ENCODE results near the gene HMX2. TPM values are rescaled to one million over a fixed set of nuclear protein-coding genes. Genes with fewer than 3 reads are reported as not detected.

HMX2 gene
- total and polyA plus RNA-seq, 2 of the 13 experiments (the other 11 are each of a cell fraction or from before 2014, with no cell fraction given): not detected

DNA sequence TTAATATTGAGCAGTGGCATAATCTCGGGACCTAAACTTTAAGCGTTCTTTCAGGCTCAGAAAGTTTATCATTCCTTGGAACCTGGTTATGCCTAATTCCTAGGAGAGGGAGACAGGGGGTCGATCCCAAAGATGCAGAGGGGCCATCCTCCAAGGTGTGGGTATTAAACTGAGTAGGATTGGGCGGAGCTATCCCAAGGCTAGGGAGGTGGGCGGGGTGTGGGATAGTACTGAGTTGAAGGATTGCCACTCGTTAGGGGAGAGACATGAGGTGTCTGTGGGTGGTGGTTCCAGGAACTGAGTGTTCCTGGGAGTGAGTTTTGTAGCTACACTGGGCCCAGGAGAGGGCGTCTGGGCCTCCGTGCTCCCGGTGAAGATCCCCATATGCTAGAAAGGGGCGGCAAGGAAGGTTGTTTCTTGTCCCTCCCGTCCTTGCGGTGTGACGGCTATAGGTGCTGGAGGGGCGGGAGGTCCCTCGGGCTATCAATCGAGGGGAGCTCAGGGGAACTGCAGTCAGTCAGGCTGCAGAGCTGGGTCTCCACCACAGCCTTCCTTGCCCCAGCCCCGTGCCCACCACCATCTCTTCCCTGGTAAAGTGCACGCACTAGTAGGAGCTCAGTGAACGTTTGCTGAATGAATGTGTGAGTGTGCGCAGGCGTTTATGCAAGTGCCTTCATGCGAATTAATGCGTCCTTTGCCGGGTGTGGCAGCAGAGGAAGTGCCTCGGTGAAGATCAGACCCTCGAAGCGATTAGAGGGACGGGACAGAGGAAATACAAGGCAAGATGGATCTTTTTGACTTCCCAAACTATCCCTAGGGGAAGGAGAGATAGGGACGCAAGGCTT, 3.0 kb upstream of the HMX2 start (continued):
- TF ChIP-seq, protein P1, sequence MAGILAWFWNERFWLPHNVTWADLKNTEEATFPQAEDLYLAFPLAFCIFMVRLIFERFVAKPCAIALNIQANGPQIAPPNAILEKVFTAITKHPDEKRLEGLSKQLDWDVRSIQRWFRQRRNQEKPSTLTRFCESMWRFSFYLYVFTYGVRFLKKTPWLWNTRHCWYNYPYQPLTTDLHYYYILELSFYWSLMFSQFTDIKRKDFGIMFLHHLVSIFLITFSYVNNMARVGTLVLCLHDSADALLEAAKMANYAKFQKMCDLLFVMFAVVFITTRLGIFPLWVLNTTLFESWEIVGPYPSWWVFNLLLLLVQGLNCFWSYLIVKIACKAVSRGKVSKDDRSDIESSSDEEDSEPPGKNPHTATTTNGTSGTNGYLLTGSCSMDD (CRISPR knock-in tag; IDR thresholded peaks at IDR 0.05): no peak
- TF ChIP-seq, protein P2, sequence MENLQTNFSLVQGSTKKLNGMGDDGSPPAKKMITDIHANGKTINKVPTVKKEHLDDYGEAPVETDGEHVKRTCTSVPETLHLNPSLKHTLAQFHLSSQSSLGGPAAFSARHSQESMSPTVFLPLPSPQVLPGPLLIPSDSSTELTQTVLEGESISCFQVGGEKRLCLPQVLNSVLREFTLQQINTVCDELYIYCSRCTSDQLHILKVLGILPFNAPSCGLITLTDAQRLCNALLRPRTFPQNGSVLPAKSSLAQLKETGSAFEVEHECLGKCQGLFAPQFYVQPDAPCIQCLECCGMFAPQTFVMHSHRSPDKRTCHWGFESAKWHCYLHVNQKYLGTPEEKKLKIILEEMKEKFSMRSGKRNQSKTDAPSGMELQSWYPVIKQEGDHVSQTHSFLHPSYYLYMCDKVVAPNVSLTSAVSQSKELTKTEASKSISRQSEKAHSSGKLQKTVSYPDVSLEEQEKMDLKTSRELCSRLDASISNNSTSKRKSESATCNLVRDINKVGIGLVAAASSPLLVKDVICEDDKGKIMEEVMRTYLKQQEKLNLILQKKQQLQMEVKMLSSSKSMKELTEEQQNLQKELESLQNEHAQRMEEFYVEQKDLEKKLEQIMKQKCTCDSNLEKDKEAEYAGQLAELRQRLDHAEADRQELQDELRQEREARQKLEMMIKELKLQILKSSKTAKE (CRISPR knock-in tag; IDR thresholded peaks at IDR 0.05; ENCODE audit: borderline replicate concordance): no peak
- no peak for TF ChIP-seq SETDB1 (CRISPR knock-in tag; IDR thresholded peaks at IDR 0.05; ENCODE audit: borderline replicate concordance)
- peak; percentile 71 for TF ChIP-seq ZNF7 (CRISPR knock-in tag; IDR thresholded peaks at IDR 0.05)
- TF ChIP-seq ZSCAN9 (CRISPR knock-in tag; IDR thresholded peaks at IDR 0.05; ENCODE audit: borderline replicate concordance): no peak
- no peak for TF ChIP-seq ZNF775 (CRISPR knock-in tag; IDR thresholded peaks at IDR 0.05; ENCODE audit: borderline replicate concordance)
- no peak for TF ChIP-seq SMAD3 (CRISPR knock-in tag; IDR thresholded peaks at IDR 0.05)
- TF ChIP-seq PAWR (CRISPR knock-in tag; IDR thresholded peaks at IDR 0.05; ENCODE audit: borderline replicate concordance): no peak
- TF ChIP-seq, protein P3, sequence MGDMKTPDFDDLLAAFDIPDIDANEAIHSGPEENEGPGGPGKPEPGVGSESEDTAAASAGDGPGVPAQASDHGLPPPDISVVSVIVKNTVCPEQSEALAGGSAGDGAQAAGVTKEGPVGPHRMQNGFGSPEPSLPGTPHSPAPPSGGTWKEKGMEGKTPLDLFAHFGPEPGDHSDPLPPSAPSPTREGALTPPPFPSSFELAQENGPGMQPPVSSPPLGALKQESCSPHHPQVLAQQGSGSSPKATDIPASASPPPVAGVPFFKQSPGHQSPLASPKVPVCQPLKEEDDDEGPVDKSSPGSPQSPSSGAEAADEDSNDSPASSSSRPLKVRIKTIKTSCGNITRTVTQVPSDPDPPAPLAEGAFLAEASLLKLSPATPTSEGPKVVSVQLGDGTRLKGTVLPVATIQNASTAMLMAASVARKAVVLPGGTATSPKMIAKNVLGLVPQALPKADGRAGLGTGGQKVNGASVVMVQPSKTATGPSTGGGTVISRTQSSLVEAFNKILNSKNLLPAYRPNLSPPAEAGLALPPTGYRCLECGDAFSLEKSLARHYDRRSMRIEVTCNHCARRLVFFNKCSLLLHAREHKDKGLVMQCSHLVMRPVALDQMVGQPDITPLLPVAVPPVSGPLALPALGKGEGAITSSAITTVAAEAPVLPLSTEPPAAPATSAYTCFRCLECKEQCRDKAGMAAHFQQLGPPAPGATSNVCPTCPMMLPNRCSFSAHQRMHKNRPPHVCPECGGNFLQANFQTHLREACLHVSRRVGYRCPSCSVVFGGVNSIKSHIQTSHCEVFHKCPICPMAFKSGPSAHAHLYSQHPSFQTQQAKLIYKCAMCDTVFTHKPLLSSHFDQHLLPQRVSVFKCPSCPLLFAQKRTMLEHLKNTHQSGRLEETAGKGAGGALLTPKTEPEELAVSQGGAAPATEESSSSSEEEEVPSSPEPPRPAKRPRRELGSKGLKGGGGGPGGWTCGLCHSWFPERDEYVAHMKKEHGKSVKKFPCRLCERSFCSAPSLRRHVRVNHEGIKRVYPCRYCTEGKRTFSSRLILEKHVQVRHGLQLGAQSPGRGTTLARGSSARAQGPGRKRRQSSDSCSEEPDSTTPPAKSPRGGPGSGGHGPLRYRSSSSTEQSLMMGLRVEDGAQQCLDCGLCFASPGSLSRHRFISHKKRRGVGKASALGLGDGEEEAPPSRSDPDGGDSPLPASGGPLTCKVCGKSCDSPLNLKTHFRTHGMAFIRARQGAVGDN (CRISPR knock-in tag; IDR thresholded peaks at IDR 0.05): peak; percentile 26; the same call in 1 of the 2 replicates
- TF ChIP-seq, protein P4, sequence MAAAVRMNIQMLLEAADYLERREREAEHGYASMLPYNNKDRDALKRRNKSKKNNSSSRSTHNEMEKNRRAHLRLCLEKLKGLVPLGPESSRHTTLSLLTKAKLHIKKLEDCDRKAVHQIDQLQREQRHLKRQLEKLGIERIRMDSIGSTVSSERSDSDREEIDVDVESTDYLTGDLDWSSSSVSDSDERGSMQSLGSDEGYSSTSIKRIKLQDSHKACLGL (CRISPR knock-in tag; IDR thresholded peaks at IDR 0.05): no peak
- no peak for TF ChIP-seq PHF21A (CRISPR knock-in tag; IDR thresholded peaks at IDR 0.05)
- TF ChIP-seq GATAD2A (CRISPR knock-in tag; IDR thresholded peaks at IDR 0.05): no peak
- peak; percentile 44 for TF ChIP-seq STAG1 (CRISPR knock-in tag; IDR thresholded peaks at IDR 0.05)
- peak; percentile 95 for TF ChIP-seq ZNF3 (CRISPR knock-in tag; IDR thresholded peaks at IDR 0.05)
- TF ChIP-seq, protein P5, sequence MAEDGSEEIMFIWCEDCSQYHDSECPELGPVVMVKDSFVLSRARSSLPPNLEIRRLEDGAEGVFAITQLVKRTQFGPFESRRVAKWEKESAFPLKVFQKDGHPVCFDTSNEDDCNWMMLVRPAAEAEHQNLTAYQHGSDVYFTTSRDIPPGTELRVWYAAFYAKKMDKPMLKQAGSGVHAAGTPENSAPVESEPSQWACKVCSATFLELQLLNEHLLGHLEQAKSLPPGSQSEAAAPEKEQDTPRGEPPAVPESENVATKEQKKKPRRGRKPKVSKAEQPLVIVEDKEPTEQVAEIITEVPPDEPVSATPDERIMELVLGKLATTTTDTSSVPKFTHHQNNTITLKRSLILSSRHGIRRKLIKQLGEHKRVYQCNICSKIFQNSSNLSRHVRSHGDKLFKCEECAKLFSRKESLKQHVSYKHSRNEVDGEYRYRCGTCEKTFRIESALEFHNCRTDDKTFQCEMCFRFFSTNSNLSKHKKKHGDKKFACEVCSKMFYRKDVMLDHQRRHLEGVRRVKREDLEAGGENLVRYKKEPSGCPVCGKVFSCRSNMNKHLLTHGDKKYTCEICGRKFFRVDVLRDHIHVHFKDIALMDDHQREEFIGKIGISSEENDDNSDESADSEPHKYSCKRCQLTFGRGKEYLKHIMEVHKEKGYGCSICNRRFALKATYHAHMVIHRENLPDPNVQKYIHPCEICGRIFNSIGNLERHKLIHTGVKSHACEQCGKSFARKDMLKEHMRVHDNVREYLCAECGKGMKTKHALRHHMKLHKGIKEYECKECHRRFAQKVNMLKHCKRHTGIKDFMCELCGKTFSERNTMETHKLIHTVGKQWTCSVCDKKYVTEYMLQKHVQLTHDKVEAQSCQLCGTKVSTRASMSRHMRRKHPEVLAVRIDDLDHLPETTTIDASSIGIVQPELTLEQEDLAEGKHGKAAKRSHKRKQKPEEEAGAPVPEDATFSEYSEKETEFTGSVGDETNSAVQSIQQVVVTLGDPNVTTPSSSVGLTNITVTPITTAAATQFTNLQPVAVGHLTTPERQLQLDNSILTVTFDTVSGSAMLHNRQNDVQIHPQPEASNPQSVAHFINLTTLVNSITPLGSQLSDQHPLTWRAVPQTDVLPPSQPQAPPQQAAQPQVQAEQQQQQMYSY (CRISPR knock-in tag; IDR thresholded peaks at IDR 0.05): no peak
- no peak for TF ChIP-seq HNF4A (CRISPR knock-in tag; IDR thresholded peaks at IDR 0.05)
- TF ChIP-seq ZNF790 (CRISPR knock-in tag; IDR thresholded peaks at IDR 0.05; ENCODE audit: borderline replicate concordance): no peak
- TF ChIP-seq FOXO1 (CRISPR knock-in tag; IDR thresholded peaks at IDR 0.05): no peak

All from HepG2 (cell line).